Measurements from ENCODE around the gene OR52I2.

Gene OR52I2

GRCh38 chr11:4581443-4581842, at the start of gene OR52I2:
Gene OR52I2 (plus strand): TSS chr11:4581743.
- DNase-seq = no peak

- DNase-seq = peak; percentile 48
These were observed 41.8 kb upstream of the OR52I2 start for GRCh38 chr11:4539603-4540219.

GRCh38 chr11:4541071-4541470, 40.5 kb upstream of the OR52I2 start:
- DNase-seq = no peak

- DNase-seq = no peak
These were observed 38.0 kb upstream of the OR52I2 start for GRCh38 chr11:4543561-4543960.

GRCh38 chr11:4544891-4545290, 36.7 kb upstream of the OR52I2 start, which contains the start of gene OR52M1:
Gene OR52M1 (plus strand): TSS chr11:4545191. CDS start chr11:4545191, 0 bp downstream.
- DNase-seq = no peak

GRCh38 chr11:4546878-4547277, 34.7 kb upstream of the OR52I2 start:
- DNase-seq = no peak

- DNase-seq = no peak
These were observed 34.1 kb upstream of the OR52I2 start for GRCh38 chr11:4547416-4547815.

- peak; percentile 19 for DNase-seq
These were observed 30.1 kb upstream of the OR52I2 start for GRCh38 chr11:4551346-4551979.

- no peak for DNase-seq
These were observed 21.8 kb upstream of the OR52I2 start for GRCh38 chr11:4559527-4560440.

- no peak for DNase-seq
These were observed 21.1 kb upstream of the OR52I2 start for GRCh38 chr11:4560467-4560866.

GRCh38 chr11:4565371-4565770, 16.2 kb upstream of the OR52I2 start:
- DNase-seq = no peak

GRCh38 chr11:4569075-4569474, 12.5 kb upstream of the OR52I2 start:
- no peak for DNase-seq

GRCh38 chr11:4576880-4577279, 4.7 kb upstream of the OR52I2 start:
- DNase-seq = no peak

GRCh38 chr11:4577761-4578160, 3.8 kb upstream of the OR52I2 start:
- DNase-seq = no peak

GRCh38 chr11:4578624-4579023, 2.9 kb upstream of the OR52I2 start:
- no peak for DNase-seq

- no peak for DNase-seq
These were observed 1.4 kb upstream of the OR52I2 start for GRCh38 chr11:4580124-4580523.

GRCh38 chr11:4589017-4589416, 7.5 kb downstream of the OR52I2 start:
- no peak for DNase-seq

GRCh38 chr11:4593739-4594138, 12.2 kb downstream of the OR52I2 start, which contains the start of gene OR52I1:
Gene OR52I1 (plus strand): TSS chr11:4594039. CDS start chr11:4594039, 0 bp downstream.
- DNase-seq = no peak

GRCh38 chr11:4605057-4605456, 23.5 kb downstream of the OR52I2 start:
- DNase-seq = no peak

- no peak for DNase-seq
These were observed 24.9 kb downstream of the OR52I2 start for GRCh38 chr11:4606231-4607015.

- peak; percentile 37 for DNase-seq
These were observed 25.6 kb downstream of the OR52I2 start for GRCh38 chr11:4607096-4607495.

- DNase-seq = peak; percentile 96
These were observed 26.5 kb downstream of the OR52I2 start, which contains the start of gene TRIM68 for GRCh38 chr11:4607781-4608666. Gene TRIM68 (minus strand): TSS chr11:4608231. CDS start chr11:4605504, 2,727 bp downstream.
